Measurements from ENCODE around the gene DPP3.
"Not testable (repeated sequence)": the region's sequence is repeated elsewhere in the genome, so short reads cannot be mapped to it uniquely, and the experiment has no call there.

The DPP3 gene

DNA sequence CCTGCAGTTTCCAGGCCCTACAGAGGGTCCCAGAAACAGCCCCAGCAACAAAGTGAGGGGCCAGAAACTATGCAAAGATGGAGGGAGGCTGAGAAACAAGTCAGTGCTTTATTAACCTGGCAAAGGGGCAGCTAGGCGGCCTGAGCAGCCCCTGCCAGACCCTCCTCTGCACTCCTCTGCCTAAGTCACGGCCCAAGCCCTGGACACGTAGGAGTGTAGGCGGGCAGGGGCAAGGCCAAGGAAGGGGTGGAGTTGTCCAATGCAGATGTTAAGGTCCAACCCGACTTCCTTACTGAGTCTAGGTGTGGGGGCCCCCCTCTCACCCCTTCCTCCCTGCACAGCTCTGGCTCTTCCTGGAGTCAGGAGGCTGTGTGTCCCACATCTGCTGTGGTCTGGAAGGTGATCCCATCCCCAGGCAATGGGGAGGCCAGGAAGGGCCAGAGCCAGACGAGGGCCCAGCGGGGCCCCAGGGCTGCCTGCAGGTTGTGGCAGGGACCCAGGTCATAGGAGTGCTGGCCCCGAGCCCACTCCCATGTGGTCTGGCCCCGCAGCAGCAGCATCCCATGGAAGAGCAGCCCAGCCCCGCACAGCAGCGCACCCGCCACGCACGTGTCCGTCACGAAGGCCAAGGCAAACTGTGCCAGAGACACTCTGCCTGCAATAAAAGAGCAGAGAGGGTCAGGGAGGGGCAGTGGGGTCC lies 59.1 kb downstream of the DPP3 start:
- no peak for DNase-seq

DNA sequence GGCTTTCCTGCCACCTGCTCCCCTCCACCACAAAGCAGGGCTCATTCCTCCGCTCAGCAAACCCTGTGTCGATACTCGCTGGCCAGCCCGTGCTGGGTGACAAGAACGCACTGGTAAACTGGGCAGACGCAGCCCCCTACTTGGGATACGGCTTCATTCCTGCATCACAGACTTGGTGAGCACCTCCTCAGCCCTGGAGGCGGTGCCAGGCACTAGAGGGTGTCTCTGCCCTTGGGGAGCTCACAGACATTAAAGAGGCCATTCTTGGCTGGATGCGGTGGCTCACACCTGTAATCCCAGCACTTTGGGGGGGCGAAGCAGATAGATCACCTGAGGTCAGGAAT lies 59.6 kb downstream of the DPP3 start:
- no peak for DNase-seq

DNA sequence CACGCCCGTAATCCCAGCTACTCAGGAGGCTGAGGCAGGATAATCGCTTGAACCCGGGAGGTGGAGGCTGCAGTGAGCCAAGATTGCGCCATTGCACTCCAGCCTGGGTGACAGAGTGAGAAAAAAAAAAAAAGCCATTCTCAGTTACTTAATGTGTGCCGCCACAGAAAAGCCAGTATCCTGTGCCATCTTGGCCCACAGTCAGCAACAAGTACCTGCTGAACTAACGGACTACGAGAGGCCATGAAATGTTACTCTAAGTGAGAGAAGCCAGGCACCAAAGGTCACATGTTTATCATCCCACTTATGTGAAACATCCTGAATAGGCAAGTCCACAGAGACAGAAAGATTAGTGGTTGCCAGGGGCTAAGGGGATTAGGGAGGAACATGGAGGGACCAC lies 60.4 kb downstream of the DPP3 start:
- DNase-seq: not testable (repeated sequence)

DNA sequence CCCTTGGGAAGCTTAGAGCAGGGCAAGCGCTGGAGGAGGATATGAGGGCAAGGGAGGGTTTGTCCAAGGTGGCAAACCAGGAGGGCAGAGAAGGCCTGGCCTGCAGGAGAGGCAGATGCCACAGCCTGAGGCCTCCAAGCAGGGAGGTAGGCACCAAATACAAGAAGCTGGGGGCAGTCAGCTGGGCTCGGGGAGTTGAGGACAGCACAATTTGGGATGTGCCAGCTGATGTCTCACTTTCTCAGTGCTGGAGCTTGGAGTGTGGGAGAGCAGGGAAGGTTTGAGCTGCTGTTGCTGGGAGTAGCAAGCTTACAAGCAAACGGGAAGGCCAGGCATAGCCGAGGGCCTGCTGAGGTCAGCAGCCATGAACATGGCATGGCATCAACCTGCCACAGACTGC lies 61.7 kb downstream of the DPP3 start:
- DNase-seq: no peak

DNA sequence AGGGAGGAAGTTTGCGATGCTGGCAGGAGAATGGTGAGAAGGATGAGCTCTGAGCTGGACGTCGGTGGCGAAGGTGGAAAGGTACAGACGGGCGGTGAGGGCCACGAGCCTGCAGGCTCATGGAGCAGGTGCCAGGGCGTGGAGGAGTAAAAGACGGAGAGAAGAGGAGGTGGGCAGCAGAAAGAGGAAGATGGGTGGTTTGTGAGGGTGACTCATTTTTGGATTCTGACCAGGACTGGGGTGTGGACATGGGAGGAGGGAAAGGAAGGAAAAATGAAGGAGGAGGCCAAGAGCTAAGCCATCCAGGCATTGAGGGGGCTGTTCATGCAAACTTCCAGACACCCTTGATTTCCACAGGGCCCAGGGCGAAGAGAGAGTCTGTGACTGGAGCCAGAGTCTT lies 62.1 kb downstream of the DPP3 start:
- DNase-seq: no peak

DNA sequence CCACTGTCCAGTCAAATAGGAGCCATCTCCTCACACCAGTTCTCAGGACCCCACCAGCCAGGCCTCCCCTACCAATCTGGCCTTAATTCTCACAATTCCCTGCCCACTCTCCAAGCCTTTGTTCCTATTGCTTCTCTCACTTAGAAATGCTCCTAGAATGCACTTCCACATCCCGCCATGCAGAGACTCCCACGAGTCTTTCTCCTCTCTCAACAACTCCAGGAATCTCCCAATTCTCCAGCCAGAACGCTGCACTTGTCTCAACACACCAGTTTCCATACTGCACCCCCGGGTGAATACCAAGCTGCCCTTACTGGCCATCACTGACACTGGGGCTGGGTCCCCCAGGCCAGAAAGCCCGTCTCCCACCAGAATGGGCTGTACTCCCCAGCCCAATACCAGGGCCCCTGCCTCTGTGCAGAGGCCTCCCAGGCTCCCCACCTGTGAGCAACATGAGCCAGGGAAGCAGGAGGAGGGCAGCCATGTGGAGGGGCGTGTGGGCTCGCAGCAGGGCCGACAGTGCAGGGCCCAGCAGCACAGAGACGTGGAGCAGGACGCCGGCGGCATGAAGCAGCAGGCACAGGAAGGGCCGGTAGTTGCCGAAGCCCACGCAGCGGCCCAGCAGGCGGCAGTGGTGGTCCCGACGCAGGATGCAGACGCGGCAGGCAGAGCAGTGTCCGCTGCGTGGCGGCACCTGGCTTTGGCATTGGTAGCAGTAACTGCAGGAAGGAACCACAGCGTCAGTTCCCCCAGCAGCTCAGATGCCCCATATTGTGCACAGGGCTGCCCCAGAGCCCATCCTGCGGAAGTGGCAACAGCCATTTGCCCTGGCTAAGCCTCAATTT lies 63.3 kb downstream of the DPP3 start:
- DNase-seq: peak; percentile 84

DNA sequence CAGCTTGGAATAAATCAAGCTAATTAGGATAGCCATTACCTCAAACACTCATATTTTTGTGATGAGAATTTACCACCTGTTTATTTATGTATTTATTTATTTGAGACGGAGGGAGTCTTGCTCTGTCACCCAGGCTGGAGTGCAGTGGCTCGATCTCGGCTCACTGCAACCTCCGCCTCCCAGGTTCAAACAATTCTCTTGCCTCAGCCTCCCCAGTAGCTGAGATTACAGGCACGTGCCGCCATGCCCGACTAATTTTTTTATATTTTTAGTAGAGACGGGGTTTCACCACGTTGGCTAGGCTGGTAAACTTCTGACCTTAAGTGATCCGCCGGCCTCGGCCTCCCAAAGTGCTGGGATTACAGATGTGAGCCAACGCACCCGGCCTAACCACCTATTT lies 64.7 kb downstream of the DPP3 start:
- not testable (repeated sequence) for DNase-seq

DNA sequence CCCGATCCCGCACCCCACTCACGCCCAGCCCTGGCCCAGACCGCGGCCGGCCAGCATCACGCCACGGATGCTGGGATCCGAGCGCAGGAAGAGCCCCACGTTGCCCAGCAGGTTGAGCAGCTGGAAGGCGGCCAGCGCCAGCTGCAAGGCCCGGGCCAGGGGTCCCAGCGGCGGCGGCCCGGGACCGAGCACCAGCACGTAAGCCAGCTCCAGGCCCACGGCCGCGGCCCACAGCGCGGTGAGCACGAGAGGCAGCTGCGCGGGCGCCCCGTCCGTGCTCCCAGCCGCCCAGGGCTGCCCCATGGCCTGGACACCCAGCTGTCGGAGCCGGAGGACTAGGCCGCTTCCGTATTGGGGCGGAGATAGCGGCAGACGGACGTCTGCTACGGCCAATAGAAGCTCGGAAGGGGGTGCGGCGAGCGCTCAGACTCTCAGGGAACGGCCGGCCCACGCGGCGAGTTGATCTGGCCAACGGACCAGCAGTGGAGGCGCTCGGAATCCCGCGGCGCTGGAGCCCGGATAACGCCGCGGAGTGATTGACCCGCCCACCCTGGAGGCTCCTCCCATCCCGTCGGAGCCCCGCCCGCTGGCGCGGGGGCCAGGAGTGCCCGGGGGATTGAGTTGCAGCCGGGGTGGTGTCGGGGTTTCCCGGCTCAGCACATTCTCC lies 65.6 kb downstream of the DPP3 start, which contains the start of gene ZDHHC24:
Gene ZDHHC24, minus strand, starts transcription at position 348 of the 667 bp plus-strand sequence. Its CDS starts 45 bp downstream, at position 303.
- peak; percentile 96 for DNase-seq

DNA sequence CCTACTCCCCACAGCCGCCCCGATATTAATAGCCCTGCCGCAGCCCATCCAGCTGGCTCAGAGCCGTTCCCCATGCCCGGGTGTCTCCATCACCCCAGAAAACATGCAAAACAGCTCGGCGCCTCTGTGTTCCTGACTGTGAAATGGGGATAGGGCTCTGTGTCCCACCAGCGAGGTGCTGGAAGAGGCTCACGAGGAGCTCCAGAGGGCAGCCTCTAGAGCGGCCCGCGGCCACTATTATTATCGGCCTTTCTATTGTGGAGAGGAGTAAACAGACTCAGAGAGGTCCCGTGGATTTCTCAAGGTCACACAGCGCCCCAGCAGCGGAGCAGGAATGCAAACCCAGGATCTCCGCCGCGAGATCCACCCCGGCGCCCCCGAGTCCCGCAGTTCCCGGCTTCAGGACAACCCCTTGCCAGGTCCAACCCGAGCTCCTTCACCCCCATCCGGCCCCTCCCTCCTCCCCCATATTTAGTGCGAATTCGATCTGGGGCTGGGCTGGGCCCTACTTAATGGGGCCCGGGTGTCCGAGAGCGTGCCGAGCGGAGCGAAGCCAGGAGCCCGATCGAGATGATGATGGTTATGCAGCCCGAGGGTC lies 66.2 kb downstream of the DPP3 start, which contains the start of gene ACTN3:
Gene ACTN3, plus strand, starts transcription at position 536 of the 598 bp plus-strand sequence. Its CDS starts 35 bp downstream, at position 571.
- DNase-seq: no peak

DNA sequence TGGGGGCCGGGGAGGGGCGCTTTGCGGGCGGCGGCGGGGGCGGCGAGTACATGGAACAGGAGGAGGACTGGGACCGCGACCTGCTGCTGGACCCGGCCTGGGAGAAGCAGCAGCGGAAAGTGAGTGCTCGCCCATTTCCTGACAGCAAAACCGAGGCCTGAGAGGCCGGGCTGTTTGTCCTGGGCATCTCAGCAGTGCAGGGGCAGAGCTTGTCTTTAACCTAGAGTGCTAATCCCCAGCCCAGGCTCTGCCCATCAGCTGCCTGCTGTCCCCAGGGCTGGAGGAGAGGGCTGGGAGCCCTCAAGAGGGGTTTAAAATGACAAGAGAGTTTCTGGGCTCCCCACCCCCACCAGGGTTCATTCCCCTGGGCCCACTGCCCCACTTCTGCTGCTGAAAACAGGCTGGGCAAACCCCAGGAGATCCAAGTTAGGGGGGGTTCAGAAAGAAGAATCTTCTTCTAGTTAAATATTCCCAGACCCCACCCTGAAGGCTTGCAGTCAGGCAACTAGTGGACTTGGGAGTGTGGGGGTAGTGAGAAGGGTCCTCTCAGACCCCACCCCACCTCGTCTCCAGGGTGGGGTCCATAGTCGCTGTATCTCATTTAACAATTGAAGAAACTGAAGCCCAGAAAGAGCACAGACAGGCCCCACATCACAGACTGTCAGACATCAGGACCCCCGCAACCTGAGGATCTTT lies 66.9 kb downstream of the DPP3 start:
- no peak for DNase-seq

DNA sequence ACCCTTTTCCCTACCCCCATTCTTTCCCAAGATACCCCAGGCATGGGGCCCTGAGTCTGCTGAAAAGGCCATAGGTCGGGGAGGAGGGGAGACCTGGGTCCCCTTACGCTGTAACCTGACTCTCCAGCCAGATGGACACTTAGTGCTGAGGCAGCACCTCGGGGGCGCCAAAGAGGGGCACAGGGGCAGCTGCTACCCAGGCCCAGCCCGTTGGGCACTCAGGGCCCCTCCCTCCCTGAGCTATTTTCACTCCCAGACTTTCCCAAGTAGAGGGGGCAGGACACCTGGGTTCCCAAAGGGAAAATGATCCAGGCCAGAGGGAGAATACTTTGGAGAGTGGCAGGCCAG lies 67.4 kb downstream of the DPP3 start:
- DNase-seq: peak; percentile 29

DNA sequence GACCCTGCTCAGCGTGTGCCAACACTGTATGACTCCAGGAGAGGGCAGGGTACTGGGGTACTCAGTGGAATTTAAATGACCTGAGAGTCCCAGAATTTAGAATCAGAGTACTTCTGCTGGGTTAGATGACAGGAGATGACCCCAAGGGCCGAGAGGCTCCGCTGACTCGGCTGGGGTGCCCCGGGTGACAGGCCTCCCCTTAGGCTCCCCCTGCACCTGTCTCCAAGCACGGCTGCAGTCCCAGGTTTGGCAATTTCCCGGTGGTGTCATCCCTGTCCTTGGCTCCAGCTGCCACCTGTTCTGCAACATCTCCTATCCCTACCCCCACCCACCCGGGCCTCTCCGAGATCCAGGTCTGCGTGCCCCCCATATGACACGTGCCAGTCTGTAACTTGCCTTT lies 67.8 kb downstream of the DPP3 start:
- no peak for DNase-seq

DNA sequence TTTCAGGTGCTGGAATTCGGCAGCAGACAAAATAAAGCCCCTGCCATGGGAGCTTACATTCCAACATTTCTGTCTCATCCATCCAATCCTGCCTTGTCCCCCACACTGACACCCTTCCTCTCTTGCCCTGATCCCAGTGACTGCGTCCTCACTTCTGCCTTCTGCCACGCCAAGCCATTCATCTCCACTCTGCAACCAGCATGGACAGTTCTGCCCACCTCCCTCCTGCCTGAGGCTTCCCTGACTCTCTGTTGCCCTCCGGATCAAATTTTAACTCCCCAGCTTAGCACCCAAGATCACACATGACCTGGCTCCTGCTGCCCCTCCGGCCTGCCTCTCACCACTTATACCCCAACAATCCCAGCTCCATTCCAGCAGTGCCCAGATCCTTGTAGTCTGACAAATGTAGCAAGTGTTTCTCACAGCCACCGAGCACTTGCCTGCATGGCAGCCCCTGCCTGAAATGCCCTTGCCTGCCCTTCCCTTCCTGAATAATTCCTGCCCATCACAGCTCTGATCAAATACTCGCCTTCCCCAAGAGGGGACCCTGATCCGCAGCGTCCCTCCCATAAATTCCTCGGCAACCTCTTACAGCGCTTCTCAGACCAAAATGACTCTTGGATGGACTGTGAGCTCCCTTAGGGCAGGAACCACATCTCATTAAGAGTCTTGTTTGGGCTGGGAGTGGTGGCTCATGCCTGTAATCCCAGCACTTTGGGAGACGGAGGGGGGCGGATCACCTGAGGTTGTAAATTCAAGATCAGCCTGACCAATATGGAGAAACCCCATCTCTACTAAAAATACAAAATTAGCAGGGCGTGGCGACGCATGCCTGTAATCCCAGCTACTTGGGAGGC lies 68.8 kb downstream of the DPP3 start:
- DNase-seq: no peak

DNA sequence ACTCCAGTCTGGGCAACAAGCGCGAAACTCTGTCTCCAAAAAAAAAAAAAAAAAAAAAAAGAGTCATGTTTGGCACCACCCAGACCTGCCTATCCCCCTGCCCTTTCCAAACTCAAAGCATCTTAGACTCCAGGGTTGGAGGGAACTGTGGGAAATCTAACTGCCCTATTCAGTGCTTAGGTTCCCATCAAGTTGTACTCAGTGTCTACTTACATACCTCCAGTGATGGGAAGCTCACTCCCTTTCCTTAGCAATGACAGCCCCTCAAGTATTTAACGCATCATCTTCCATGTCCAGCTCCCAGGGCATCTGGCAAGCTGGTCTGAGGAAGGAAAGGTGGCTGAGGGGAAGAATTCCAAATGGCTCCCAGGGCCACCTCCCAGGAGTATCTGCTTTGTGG lies 69.5 kb downstream of the DPP3 start:
- no peak for DNase-seq

DNA sequence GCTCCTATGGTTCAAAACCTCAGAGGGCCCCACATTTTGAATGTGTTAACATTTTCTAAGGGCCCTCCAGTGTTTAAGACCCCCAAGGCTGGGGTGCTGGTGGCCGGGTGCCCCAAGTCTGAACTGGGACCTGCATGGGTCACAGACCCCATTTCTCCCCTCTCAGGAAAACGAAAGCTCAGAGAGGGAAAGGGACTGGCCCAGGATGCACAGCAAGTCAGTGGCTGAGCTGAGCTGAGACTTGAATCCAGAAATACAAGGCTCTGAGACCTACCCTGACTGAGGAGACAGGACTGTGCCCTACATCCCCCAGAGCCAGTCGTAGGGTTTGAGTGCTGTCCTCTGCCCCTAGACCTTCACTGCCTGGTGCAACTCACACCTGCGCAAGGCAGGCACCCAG lies 70.7 kb downstream of the DPP3 start:
- DNase-seq: no peak

DNA sequence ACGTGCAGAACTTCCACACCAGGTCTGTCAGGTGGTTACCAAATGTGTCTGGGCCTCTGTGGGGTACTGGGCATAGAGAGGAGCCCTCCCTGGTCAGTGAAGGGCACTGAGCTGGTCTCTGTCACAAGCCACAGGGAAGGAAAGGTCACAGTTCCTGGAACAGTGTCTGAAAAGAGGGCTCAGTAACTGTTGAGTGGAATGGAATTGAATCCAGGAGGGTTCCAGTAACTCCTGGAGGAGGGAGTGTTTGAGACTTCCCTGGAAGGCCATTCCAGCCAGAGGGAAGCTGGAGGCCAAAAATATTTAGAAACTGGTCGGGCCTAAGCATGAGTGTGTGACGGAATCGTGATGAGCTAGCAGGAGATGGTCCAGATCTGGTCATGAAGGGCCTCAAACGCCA lies 74.4 kb downstream of the DPP3 start:
- DNase-seq: no peak

DNA sequence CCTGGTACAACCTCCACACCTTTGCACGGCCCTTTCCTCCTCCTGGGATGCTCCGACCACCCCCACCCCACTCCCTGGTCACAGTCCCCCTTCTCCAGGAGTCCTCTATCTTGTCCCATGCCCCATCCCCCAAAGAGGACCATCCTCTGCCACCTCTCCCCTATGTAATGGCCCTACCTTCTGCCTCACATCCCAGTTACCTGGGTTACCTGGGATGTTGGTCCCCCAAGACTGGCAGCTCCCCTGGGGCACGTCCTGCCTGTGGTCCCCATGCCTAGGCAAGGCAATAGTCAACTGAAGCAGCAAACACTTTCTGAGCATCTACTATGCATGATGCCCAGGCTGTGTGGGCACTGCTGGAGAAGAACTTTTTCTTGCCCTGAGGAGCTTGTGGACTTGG lies 75.2 kb downstream of the DPP3 start:
- no peak for DNase-seq

DNA sequence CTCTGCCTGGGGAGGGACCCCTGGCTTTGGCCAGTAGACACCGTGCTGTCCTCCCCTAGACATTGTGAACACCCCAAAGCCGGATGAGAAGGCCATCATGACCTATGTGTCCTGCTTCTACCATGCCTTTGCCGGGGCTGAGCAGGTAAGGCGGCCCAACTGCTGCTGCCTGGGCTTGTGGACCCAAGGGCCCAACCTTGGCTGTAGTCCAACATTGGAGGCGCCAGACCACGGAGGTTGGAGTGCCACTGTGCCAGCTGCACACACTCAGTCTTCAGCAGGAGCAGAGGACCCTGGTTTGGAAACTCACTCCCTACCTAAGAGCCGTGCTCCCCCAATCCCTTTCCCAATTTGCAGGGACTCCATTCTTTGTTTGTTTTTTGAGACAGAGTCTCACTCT lies 75.9 kb downstream of the DPP3 start:
- DNase-seq: no peak

DNA sequence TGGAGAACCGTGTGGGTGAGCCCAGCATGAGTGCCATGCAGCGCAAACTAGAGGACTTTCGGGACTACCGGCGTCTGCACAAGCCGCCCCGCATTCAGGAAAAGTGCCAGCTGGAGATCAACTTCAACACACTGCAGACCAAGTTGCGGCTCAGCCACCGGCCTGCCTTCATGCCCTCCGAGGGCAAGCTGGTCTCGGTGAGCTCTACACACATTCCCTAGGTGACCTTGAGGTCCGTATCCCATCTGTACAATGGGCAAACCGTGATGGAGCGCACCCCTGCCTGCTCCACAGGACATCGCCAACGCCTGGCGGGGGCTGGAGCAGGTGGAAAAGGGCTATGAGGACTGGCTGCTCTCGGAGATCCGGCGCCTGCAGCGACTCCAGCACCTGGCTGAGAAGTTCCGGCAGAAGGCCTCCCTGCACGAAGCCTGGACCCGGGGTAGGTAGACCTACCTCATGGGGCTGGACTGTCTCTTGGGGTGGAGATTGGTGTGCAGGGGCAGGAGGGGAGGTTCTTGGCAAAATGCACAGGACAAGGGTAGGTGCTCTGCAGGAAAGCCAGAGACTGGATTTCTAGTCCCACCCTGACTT lies 77.6 kb downstream of the DPP3 start:
- DNase-seq: no peak
